SIG-M5 (cell line): Measurements from ENCODE around the gene RAPGEF2.
"Not testable (repeated sequence)": the region's sequence is repeated elsewhere in the genome, so short reads cannot be mapped to it uniquely, and the experiment has no call there.

ENCODE experiments used
- DNase-seq: peaks from one replicate; lab custom pipeline; 2025; lab: John Stamatoyannopoulos, UW

Gene RAPGEF2

DNA sequence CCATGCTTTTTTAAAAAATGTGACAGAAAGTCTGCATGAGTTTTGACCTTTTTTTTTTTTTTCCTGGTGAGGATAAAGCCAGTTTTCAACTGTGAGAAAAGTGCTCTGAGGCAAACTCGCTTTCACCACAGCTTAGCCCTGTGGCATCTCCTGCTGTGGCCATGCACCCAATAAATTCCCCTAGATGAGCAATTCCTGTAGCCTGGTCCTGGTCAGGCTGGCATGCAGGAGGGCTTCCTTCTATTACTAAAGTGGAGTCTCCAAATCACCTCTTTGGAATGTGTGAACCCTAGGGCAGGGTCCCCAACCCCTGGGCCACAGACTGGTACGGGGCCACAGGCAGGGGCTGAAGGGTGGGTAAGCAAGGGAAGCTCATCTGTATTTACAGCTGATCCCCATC lies 265.4 kb downstream of the RAPGEF2 start:
- no peak for DNase-seq

DNA sequence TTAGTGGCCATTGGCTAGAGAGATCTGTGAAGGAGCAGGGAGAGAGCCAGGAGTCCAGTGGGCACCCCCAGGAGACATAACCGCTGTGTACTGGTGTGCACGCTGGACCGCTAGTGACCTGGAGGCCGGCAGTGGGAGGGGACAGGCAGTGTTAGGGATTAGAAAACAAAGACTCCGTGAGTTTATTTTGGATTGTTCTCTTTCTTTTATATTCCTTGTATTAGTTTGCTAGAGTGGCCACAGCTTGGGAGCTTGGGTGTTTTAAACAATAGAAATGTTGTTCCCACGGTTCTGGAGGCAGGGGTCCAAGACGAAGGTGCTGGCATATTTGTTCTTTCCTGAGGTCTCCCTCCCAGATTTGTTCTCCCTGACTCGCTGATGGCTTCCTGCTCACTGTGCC lies 266.4 kb downstream of the RAPGEF2 start:
- DNase-seq = no peak

- no peak for DNase-seq
Observed at GRCh38 chr4:159370286-159370685, 267.4 kb downstream of the RAPGEF2 start.

GRCh38 chr4:159374749-159375530 lies 272.1 kb downstream of the RAPGEF2 start:
- DNase-seq = no peak

- DNase-seq = no peak
Observed at GRCh38 chr4:159376289-159376688, 273.4 kb downstream of the RAPGEF2 start.

DNA sequence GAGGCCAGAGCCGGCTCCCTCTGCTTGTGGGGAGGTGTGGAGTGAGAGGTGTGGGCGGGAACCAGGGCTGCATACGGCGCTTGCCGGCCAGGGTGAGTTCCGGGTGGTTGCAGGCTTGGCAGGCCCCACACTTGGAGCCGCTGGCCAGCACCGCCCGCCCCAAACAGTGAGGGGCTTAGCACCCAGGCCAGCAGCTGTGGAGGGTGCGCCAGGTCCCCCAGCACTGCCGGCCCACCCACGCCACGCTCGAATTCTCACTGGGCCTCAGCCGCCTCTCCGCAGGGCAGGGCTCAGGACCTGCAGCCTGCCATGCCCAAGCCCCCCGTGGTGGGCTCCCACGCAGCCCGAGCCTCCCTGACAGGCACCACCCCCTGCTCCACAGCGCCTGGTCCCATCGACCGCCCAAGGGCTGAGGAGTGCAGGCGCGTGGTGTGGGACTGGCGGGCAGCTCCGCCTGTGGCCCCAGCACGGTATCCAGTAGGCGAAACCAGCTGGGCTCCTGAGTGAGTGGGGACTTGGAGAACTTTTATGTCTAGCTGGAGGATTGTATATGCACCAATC lies 275.3 kb downstream of the RAPGEF2 start:
- no peak for DNase-seq

GRCh38 chr4:159379064-159379463 lies 276.2 kb downstream of the RAPGEF2 start:
- not testable (repeated sequence) for DNase-seq

DNA sequence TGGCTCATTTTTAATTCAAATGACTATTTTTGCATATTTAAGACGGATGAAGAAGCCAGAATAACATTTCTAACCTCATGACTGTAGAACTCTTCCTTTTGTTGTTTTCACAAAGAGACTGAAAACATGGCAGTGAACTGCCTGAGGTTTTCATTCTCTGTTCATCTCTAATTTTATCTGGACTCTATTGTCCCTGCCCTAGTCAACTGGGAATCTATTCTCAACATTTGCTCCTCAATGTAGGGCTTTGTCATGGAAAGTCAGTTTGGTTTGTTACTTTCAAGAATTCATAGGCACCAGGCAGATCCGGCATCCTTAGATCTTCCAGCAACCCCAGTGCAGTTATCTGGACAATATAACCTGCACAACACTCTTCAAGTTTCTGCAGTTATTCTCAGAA lies 277.0 kb downstream of the RAPGEF2 start:
- DNase-seq = no peak

- DNase-seq = no peak
Observed at GRCh38 chr4:159382856-159383561, 280.1 kb downstream of the RAPGEF2 start.

- no peak for DNase-seq
Observed at GRCh38 chr4:159383562-159383931, 280.7 kb downstream of the RAPGEF2 start.

DNA sequence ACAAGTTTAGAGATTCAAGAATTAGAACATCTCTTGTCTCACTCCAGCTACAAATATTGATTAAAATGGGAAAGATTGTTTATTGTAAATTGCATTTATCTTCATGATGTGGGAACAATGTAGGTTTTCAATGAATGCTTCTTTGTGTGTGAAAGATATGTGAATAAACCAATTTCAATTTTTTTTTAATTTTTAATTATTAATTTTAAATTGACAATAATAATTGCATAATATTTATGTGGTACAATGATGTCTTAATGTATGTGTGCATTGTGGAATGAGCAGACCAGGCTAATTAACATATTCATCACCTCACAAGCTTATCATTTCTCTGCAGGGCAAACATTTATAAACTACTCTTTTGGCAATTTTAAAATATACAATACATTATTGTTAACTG lies 281.1 kb downstream of the RAPGEF2 start:
- no peak for DNase-seq

DNA sequence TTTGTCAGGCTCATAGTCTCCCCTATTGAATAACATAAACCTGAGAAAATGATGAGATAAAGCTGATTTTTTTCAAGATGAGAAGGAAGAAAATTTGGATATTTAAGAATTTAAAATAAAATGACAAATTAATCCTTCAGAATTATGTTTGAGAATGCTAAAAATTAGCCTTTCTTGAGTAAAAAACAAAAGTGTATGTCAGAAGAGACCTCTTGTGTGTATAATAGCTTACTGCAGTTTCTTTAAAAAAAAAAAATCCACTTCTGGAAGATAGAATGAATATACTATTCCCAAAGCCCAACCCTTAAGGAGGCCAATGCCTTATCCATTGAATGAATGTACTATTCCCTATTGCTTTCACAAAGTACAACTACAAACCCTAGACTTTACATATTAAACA lies 281.8 kb downstream of the RAPGEF2 start:
- no peak for DNase-seq

DNA sequence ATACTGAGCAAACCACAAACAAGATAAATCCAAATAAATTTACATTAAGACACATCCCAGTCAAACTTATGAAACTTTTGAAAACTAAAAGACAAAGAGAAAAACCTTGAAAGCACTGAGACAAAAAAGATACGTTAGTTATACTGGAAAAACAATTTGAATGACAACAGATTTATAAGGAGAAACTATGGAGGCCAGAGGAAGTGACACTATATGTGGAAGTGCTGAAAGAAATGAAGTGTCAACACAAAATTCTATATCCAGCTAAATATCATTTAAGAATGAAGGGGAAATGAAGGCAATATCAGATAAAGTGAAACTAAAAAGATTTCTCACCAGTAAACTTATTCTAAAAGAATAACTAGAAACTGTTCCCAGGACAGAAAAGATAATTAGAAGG lies 283.7 kb downstream of the RAPGEF2 start:
- DNase-seq = no peak

GRCh38 chr4:159389756-159390155 lies 286.9 kb downstream of the RAPGEF2 start:
- DNase-seq = no peak

- no peak for DNase-seq
Observed at GRCh38 chr4:159390648-159391047, 287.8 kb downstream of the RAPGEF2 start.

- DNase-seq = no peak
Observed at GRCh38 chr4:159395693-159396092, 292.8 kb downstream of the RAPGEF2 start.

GRCh38 chr4:159396151-159396550 lies 293.3 kb downstream of the RAPGEF2 start:
- no peak for DNase-seq

GRCh38 chr4:159398236-159398638 lies 295.4 kb downstream of the RAPGEF2 start:
- no peak for DNase-seq

- DNase-seq = no peak
Observed at GRCh38 chr4:159400558-159401225, 297.8 kb downstream of the RAPGEF2 start.

DNA sequence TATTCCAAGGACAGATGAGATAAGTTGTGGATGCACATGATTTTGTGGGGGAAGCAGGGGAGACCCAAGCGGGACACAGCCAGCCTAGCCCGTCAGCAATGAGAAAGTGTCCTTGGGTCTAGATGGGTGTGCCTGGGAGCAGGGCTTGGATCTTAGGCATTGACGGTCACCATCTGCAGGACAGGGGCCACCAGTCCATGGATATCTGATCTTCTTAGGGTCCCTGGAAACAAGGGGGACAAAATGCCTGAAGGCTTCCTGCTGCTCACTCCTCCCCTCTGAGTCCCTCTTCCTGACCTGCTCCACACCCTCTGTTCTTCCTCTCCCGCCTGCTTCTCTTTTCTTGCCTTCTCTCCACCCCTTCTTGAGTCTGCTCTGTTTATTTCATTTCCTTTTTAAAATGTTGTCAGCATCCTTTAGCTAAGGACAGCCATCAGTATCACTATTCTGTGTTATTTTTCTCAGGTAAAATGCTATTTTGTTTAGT lies 298.4 kb downstream of the RAPGEF2 start:
- no peak for DNase-seq

- DNase-seq = no peak
Observed at GRCh38 chr4:159401791-159402380, 299.0 kb downstream of the RAPGEF2 start.
